Measurements from ENCODE around the gene PHIP. TPM values are rescaled to one million over a fixed set of nuclear protein-coding genes. Genes with fewer than 3 reads are reported as not detected.
"Not testable (repeated sequence)": the region's sequence is repeated elsewhere in the genome, so short reads cannot be mapped to it uniquely, and the experiment has no call there.

Gene PHIP
- total RNA-seq, 1 donor from 2014 or later = 16.7 TPM

DNA sequence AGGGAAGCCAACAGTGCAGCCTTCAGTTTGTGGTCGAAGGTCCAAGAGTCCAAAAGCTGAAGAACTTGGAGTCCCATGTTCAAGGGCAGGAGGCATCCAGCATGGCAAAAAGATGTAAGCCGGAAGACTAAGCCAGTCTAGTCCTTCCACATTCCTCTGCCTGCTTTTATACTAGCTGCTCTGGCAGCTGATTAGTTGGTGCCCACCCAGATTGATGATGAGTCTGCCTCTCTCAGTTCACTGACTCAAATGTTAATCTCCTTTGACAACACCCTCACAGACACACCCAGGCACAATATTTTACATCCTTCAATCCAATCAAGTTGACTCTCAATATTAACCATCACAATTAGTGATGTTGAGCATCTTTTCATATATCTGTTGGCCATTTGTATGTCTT lies 23.1 kb upstream of the PHIP start:
- no peak for DNase-seq (ENCODE audit: low read depth)
- TF ChIP-seq, protein P1, sequence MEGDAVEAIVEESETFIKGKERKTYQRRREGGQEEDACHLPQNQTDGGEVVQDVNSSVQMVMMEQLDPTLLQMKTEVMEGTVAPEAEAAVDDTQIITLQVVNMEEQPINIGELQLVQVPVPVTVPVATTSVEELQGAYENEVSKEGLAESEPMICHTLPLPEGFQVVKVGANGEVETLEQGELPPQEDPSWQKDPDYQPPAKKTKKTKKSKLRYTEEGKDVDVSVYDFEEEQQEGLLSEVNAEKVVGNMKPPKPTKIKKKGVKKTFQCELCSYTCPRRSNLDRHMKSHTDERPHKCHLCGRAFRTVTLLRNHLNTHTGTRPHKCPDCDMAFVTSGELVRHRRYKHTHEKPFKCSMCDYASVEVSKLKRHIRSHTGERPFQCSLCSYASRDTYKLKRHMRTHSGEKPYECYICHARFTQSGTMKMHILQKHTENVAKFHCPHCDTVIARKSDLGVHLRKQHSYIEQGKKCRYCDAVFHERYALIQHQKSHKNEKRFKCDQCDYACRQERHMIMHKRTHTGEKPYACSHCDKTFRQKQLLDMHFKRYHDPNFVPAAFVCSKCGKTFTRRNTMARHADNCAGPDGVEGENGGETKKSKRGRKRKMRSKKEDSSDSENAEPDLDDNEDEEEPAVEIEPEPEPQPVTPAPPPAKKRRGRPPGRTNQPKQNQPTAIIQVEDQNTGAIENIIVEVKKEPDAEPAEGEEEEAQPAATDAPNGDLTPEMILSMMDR (conservative IDR thresholded peaks at IDR 0.05; ENCODE audit: low read depth, low read length) = no peak
- no peak overlapping the region for H3K4me3 ChIP-seq (ENCODE audit: low read depth, low read length)

GRCh38 chr6:79100304-79100703 lies 22.2 kb upstream of the PHIP start:
- TF ChIP-seq, protein P1 (conservative IDR thresholded peaks at IDR 0.05; ENCODE audit: low read depth, low read length) = no peak
- no peak for DNase-seq (ENCODE audit: low read depth)

GRCh38 chr6:79094938-79095337 lies 16.9 kb upstream of the PHIP start:
- DNase-seq (ENCODE audit: low read depth) = no peak
- TF ChIP-seq, protein P1 (conservative IDR thresholded peaks at IDR 0.05; ENCODE audit: low read depth, low read length) = no peak
- H3K4me3 ChIP-seq (ENCODE audit: low read depth, low read length) = no peak overlapping the region

More at GRCh38 chr6:79100304-79100703, 22.2 kb upstream of the PHIP start:
- H3K4me3 ChIP-seq (ENCODE audit: low read depth, low read length) = no peak overlapping the region

- DNase-seq (ENCODE audit: low read depth); H3K4me3 ChIP-seq (ENCODE audit: low read depth, low read length): not testable (repeated sequence)
- TF ChIP-seq, protein P1 (conservative IDR thresholded peaks at IDR 0.05; ENCODE audit: low read depth, low read length) = peak; percentile 10
Measured at GRCh38 chr6:79091801-79092200, 13.7 kb upstream of the PHIP start.

GRCh38 chr6:79089552-79090404 lies 11.7 kb upstream of the PHIP start:
- DNase-seq (ENCODE audit: low read depth) = no peak
- no peak overlapping the region for H3K4me3 ChIP-seq (ENCODE audit: low read depth, low read length)
- TF ChIP-seq, protein P1 (conservative IDR thresholded peaks at IDR 0.05; ENCODE audit: low read depth, low read length) = no peak

DNA sequence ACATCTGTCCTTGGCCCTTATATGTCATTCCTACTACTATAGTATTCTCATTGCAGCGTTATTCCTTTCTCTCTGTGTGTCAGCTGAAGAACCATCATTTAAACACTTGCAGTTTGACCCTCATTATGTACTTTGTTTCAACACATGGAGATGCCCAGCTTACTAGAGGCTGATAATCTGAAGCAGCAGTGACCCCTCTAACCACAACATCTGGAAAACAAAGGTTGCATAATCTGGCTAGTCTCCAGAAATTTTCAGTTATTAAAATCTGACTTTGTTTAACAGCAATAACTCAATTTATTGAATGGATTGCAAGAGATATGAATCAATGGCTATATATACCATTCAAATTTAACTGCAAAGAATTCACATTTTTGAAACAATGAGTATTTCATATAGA lies 6.6 kb upstream of the PHIP start:
- DNase-seq (ENCODE audit: low read depth) = no peak
- H3K4me3 ChIP-seq (ENCODE audit: low read depth, low read length) = no peak overlapping the region
- TF ChIP-seq, protein P1 (conservative IDR thresholded peaks at IDR 0.05; ENCODE audit: low read depth, low read length) = no peak

DNA sequence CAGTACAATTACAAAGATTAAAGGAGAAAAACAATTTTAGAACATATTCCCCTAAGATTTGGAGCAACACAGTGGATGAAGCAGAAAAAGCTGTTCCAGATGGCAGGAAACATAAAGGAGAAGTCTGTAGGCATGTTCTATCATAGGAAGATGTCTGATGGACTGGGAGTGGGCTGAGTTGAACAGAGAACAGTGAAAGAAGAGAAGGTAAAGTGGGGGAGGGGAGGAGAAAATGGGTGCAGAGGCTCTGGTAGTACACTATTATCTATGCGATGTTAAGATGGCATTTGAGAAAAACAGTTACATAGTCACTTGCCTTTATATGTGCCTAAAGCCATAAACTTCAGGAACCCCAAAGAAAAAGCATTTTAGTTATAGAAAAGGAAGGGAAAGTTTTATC lies 4.2 kb upstream of the PHIP start:
- TF ChIP-seq, protein P1 (conservative IDR thresholded peaks at IDR 0.05; ENCODE audit: low read depth, low read length) = no peak
- no peak for DNase-seq (ENCODE audit: low read depth)
- H3K4me3 ChIP-seq (ENCODE audit: low read depth, low read length) = no peak overlapping the region
